H54 (cell line): ENCODE results near the gene RAD18.

Source experiments
- DNase-seq: peaks from one replicate; pipeline ENCODE4 v3.0.0; 2011; ENCODE audit warnings: low spot score, mixed read lengths; ENCODE audit not compliant: insufficient read length
- FAIRE-seq: peaks from 3 replicates; lab custom pipeline; 2011; peaks lifted over from hg19 to GRCh38; lab: Jason Lieb, UNC
- POLR2A ChIP-seq: IDR thresholded peaks from 2 replicates; pipeline ENCODE4 v1.6.1; 2011; ENCODE audit warnings: low read depth, mild to moderate bottlenecking, low read length

RAD18 gene

DNA sequence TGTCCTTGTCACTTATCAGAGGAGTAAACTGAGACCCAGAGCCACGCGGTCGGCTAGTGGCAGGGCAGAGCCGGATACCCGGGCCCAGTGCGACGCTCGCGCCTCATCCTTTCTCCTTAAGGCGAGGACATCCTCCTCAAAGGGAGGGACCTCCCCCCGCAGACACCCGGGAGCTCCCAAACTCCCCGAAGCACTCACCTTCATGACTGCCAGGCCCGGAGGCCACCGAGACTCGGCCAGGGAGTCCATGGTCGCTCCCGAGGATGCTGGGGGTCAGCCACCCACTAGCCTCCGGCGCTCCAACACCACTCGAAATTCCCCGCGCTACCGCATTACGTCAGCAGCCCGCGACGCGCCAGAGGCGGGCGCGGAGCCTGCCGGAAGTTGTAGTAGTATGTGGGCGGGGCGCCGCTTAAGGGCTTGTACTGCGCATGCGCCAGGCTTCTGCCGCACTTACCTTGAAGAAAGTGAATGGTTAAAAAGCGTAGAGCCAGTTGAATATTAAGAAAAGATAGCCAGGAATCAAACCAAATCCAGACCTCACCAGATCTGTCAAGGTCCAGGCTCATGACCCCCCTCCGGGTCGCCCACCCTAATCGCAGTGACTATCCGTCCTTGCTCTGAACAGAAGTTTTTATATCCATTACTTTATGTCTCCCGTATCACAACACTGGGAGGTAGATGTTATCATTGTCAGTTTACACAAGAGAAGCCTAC, at the start of gene RAD18:
TSS of gene RAD18 (minus strand) at position 336 of the 717 bp plus-strand sequence. CDS start at position 249, 87 bp downstream.
- TF ChIP-seq POLR2A: peak; percentile 47; the same call in 1 of the 2 replicates
- DNase-seq (peak; percentile 51), FAIRE-seq (no peak)

GRCh38 chr3:9012521-9012920, 49.2 kb upstream of the RAD18 start:
- FAIRE-seq: no peak

DNA sequence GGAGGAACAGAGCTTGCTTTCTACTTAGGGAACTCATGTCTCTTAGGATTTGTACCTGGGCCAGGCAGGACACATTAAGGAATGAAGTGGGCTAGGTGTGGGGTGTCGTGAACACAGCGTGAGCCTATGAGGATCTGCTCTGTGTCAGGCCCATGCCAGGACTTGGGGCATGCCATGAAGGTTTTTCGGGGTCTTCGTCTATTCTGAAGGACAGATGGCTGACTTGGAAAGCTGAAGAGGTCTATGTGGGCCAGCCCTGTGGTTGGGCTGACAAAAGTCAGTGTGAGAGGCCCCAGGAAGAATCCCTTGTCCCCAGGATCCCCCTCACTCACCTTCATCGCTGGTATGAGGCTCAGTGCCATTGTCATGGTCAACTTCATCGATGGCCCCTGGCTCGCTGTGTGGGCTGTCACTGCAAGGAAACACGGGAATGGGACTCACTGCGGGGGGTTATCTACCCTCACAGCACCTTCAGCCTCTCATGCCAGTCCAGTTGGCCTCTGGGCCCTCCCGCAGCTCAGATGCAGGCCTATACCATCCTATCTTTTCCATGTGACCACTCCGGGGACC, 46.8 kb upstream of the RAD18 start:
- TF ChIP-seq POLR2A: no peak
- DNase-seq (no peak), FAIRE-seq (no peak)

More at GRCh38 chr3:9012521-9012920, 49.2 kb upstream of the RAD18 start:
- no peak for DNase-seq
- no peak for TF ChIP-seq POLR2A

- DNase-seq (no peak), FAIRE-seq (no peak)
- TF ChIP-seq POLR2A: no peak
Measured at GRCh38 chr3:9008550-9009255, 45.4 kb upstream of the RAD18 start.

GRCh38 chr3:9007928-9008327, 44.7 kb upstream of the RAD18 start:
- DNase-seq: no peak
- no peak for FAIRE-seq
- no peak for TF ChIP-seq POLR2A

GRCh38 chr3:9007213-9007612, 43.9 kb upstream of the RAD18 start:
- FAIRE-seq (no peak), DNase-seq (no peak)
- no peak for TF ChIP-seq POLR2A

- FAIRE-seq: no peak
- TF ChIP-seq POLR2A: no peak
Measured at GRCh38 chr3:9000041-9000440, 36.8 kb upstream of the RAD18 start.

GRCh38 chr3:8997151-8997550, 33.9 kb upstream of the RAD18 start:
- FAIRE-seq: no peak
- DNase-seq: no peak
- TF ChIP-seq POLR2A: no peak

More at GRCh38 chr3:9000041-9000440, 36.8 kb upstream of the RAD18 start:
- DNase-seq: no peak

DNA sequence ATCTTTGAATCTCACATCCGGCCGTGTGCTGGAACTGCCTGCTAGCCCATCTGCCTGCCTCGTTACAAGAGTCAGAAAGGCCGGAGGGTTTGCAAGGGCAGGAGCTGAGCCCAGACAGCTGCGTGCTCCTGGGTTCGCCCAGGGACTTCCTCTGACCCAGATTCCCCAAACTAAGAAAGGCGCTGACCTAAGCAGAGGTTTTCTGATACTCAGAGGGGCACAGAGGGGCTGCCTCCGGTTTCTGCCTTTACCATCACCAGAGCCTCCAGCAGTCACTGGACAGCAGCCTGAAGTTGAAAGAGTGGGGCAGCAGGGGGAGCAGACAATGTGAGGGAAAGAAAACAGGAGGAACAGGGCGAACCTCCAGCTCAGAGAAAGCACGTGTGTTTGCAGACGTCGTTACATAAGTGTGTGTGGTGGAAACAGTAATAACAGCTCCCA, 33.4 kb upstream of the RAD18 start:
- DNase-seq (no peak), FAIRE-seq (no peak)
- no peak for TF ChIP-seq POLR2A

GRCh38 chr3:8996216-8996615, 32.9 kb upstream of the RAD18 start:
- FAIRE-seq (no peak), DNase-seq (no peak)
- no peak for TF ChIP-seq POLR2A

- no peak for TF ChIP-seq POLR2A
- no peak for FAIRE-seq
- DNase-seq: no peak
Measured at GRCh38 chr3:8994226-8994625, 31.0 kb upstream of the RAD18 start.

DNA sequence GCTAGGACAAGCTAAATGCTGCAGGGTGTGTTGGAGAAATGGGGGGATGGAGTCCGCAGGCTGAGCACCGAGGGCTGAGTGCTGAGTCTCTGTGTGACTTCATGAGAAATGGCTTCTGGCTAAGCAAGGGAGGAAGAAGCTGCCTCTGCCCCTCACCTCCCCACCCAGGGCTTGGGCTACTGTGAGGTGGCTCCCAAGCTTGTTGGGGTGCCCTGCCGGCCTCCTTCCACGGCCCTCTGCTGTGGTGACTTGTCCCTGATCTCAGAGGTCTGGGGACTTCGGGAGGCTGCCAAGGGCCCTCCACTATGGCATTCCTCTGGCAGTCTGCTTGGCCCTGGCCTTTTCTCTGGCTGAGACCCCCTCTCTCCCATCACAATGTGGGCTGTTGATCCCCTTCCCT, 30.1 kb upstream of the RAD18 start:
- no peak for TF ChIP-seq POLR2A
- FAIRE-seq (no peak), DNase-seq (no peak)

DNA sequence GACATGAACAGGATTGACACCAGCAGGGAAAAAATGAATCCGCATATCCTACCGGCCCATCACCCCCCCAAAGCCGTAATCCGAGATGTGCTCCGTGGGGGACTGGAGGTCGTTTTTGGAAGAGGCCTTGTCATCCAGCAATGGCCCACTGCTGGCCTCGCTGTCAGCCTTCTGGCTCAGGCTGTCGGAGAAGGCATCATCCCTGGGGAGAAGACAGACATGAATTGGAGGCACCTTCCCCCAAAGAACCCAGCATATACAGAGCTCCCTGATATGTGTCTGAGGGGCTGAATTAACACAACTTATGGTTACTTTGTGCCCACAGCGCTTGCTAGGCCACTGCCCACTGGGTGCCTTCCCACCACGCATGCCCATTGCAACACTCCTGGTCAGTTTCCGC, 29.6 kb upstream of the RAD18 start:
- DNase-seq: no peak
- TF ChIP-seq POLR2A: no peak
- FAIRE-seq: no peak

- DNase-seq (no peak), FAIRE-seq (no peak)
- TF ChIP-seq POLR2A: no peak
Measured at GRCh38 chr3:8992199-8992598, 28.9 kb upstream of the RAD18 start.
